Activated naive CD4-positive, alpha-beta T cell (primary cell): ENCODE measurements around the gene PROK1.
"Not testable (repeated sequence)": the region's sequence is repeated elsewhere in the genome, so short reads cannot be mapped to it uniquely, and the experiment has no call there.

Experiments used
- DNase-seq, 4 experiments: peaks; one replicate each; lab custom pipeline; 2025; lab: John Stamatoyannopoulos, UW

The PROK1 gene

GRCh38 chr1:110433803-110434202, 17.1 kb upstream of the PROK1 start:
- no peak for DNase-seq

- no peak for DNase-seq
Observed at GRCh38 chr1:110434946-110435345, 16.0 kb upstream of the PROK1 start.

GRCh38 chr1:110436635-110437034, 14.3 kb upstream of the PROK1 start:
- no peak for DNase-seq

GRCh38 chr1:110437645-110438299, 13.2 kb upstream of the PROK1 start:
- not testable (repeated sequence) for DNase-seq

GRCh38 chr1:110438893-110439292, 12.1 kb upstream of the PROK1 start:
- DNase-seq, result no peak

- not testable (repeated sequence) for DNase-seq
Observed at GRCh38 chr1:110439873-110440272, 11.1 kb upstream of the PROK1 start.

- DNase-seq, result no peak
Observed at GRCh38 chr1:110440877-110441276, 10.1 kb upstream of the PROK1 start.

- DNase-seq, result no peak
Observed at GRCh38 chr1:110441888-110442287, 9.1 kb upstream of the PROK1 start.

GRCh38 chr1:110443451-110443850, 7.5 kb upstream of the PROK1 start:
- DNase-seq, result no peak

- DNase-seq, result no peak
Observed at GRCh38 chr1:110444561-110444960, 6.4 kb upstream of the PROK1 start.

- no peak for DNase-seq
Observed at GRCh38 chr1:110449661-110450651, 993 bp upstream of the PROK1 start.

GRCh38 chr1:110452330-110452729, 1.4 kb downstream of the PROK1 start:
- DNase-seq, result no peak

- DNase-seq, result no peak
Observed at GRCh38 chr1:110453829-110454228, 2.9 kb downstream of the PROK1 start.

- no peak for DNase-seq
Observed at GRCh38 chr1:110454328-110454727, 3.4 kb downstream of the PROK1 start.

GRCh38 chr1:110455151-110455550, 4.2 kb downstream of the PROK1 start:
- no peak for DNase-seq

GRCh38 chr1:110457206-110457605, 6.3 kb downstream of the PROK1 start:
- no peak for DNase-seq

GRCh38 chr1:110460253-110461220, 9.6 kb downstream of the PROK1 start:
- DNase-seq, result peak; percentile 53 to 70 (median 68)

- DNase-seq, result no peak
Observed at GRCh38 chr1:110462093-110462492, 11.1 kb downstream of the PROK1 start.

GRCh38 chr1:110462964-110463363, 12.0 kb downstream of the PROK1 start:
- no peak for DNase-seq

GRCh38 chr1:110463725-110464124, 12.8 kb downstream of the PROK1 start:
- DNase-seq, result no peak

- DNase-seq, result no peak
Observed at GRCh38 chr1:110464340-110464739, 13.4 kb downstream of the PROK1 start.
